DMS153 treated with DMSO at 0.1 percent for 48 hours (cell line): ENCODE data around the gene DISC1.
"Not testable (repeated sequence)": the region's sequence is repeated elsewhere in the genome, so short reads cannot be mapped to it uniquely, and the experiment has no call there.

Source experiments
- DNase-seq: peaks from one replicate; lab custom pipeline; 2025; ENCODE audit not compliant: unreplicated experiment; lab: John Stamatoyannopoulos, UW

DISC1 gene

DNA sequence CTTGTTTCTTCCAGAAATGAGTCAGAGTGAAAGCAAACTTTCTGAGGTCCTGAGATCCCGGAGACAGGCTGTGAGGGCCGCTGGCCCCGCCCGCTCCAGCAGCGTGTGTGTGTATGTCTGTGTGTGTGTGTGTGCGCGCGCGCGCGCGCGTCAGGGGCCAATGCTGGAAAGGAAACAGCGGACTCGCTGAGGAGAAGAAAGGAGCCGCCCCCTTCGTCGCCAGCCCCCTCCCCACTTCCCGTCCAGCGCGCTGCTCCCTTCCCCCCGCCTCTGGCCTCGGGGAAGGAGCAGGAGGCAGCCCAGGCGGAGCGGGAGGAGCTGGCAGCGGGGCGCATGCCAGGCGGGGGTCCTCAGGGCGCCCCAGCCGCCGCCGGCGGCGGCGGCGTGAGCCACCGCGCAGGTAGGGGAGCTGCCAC is at the start of gene DISC1:
TSS of gene DISC1 (plus strand) at position 256 of the 416 bp plus-strand sequence. CDS start at position 334, 78 bp downstream.
- peak; percentile 69 for DNase-seq

DNA sequence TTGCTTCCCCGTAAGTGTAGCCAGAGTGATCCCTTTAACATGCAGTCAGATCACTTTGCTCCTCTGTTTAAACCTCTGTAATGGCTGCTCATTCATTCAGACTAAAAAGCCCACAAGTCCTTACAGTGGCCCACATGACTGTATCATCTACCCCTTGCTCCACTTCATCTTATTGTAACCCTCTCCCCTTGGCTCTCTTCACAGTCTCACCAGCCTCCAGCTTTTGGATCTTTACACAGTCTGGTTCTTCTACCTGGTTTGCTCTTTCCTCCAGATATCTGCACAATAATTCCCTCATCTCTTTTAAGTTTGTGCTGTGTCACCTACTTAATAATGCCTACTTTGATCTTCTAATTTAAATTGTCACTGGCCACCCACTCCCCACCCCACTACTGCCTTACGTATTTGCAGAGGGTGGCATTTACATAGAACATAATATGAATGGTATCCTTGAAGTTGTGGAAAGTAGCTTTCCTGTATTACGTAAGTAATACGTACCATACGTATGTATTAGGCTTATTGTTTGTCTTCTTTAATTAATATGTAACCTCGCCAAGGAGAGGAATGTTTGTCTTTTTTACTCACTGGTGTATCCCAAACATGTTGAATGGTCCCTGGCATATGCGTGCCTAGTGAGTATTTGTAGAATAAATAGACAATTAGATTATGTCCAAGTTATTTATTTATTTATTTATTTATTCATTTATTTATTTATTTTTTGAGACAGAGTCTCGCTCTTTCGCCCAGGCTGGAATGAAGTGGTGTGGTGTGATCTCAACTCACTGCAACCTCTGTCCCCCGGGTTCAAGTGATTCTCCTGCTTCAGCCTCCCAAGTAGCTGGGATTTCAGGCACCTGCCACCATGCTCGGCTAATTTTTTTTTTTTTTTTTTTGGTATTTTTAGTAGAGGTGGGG is 49.5 kb upstream of the DISC1 start:
- DNase-seq, result no peak

DNA sequence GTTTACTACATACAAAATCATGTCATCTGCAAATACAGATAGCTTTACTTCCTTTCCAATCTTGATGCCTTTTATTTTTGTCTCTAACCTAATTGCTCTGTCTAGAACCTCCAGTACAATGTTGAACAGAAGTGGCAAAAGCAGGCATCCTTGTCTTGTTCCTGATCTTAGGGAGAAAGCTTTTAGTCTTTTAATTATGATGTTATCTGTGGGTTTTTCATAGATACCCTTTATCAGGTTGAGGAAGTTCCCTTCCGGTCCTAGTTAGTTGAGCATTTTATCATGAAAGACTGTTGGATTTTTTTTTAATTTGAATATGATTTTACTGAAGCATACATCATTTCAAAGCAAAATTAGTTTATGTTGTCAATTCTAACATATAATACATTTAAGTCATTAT is 45.7 kb upstream of the DISC1 start:
- no peak for DNase-seq

DNA sequence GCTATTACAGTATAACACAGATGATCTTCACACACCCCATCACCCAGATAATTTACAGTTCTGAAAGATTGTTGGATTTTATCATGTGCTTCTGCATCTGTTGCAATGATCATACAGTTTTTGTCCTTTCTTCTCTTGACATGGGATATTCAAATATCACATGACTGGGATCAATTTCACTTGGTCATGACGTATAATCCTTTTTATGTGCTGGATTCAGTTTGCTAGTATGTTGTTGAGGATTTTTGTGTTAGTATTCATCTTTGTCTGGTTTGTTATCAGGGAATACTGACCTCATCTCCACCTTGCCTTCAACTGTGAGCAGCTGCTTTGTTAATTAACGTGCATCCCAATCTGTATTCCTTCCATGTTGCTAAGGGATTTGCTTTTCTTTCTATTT is 44.7 kb upstream of the DISC1 start:
- no peak for DNase-seq

DNA sequence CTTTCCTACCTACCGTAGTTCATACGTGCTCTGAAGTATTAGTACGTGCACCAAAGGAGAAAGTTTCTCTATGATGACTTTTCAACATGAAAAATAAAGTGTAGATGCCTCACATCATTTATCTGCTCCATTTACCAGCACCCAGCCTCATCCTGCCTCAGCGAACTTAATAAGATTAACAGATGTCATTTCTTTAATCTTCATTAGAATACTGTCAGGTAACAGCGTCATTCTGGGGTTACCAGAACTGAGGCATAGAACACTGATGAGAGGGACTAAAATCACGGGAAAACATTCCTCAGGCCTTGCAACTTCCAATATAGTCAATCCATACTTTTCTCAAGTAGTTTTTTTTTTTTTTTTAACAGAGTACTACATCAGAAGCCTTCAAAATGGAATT is 43.2 kb upstream of the DISC1 start:
- DNase-seq, result no peak

DNA sequence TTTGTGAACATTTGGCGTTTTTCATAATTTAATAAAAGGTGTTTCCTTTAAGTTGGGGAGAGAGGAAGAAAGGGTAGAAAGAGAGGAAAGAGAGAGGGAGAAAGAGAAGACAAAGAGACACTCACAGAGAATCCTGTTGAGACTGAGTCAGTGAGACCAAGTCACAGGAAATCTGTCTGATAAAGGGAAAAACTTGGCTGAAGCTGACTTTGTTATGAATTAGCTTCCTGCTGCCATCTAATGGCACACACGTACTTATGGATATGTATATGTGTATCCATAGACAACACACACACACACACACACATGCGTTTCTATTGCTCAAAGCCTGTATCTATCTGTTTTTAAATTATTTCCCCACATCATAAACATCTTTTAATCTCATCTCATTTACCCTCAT is 42.5 kb upstream of the DISC1 start:
- DNase-seq, result no peak

DNA sequence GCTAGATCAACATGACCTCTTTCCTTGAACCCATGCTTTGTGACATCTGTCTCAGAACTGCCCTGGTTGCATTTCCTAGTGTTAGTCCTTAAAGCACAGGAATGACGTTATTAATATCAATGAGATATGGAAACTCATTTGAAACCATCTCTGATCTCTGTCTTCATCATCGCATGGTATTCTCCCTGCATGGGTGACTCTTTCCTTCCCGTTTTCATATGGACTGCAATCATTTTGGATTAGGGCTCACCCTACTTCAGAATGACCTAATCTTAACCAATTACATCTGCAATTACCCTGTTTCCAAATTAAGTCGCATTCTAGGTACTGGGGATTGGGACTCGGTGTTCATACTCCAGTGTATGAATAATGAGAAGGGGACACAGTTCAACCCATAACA is 41.7 kb upstream of the DISC1 start:
- DNase-seq, result no peak

DNA sequence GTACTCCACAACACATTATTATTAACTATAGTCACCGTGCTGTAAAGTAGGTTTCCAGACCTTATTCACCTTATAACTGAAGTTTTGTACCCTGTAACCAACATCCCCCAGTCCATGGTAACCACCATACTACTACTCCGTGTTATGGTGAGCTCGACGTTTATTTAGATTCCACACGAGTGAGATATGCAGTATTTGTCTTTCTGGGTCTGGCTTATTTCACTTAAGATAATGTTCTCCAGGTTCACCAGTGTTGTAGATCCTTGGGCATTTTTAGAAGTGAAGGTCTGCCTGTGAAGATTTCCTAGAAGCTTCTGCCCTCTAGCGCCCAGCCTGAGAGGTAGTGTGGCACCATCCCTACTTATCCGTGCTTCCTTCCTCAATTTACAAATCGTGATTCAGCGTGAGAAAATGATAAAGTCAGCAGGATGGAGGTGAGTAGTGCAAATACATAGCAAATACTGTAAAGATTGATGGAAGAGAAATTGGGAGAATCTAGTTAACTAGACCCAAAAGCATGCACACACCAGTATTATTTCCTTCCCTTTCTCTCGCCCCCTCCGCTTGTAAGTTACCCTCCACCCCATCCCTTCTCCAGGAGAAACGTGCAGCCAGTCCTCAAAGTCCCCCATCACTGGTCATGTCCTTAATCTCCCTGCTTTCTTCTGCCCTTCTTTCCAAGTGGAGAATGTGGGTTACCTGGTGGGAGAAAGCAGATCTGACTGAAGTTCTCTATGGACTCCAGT is 36.0 kb upstream of the DISC1 start:
- DNase-seq, result no peak

DNA sequence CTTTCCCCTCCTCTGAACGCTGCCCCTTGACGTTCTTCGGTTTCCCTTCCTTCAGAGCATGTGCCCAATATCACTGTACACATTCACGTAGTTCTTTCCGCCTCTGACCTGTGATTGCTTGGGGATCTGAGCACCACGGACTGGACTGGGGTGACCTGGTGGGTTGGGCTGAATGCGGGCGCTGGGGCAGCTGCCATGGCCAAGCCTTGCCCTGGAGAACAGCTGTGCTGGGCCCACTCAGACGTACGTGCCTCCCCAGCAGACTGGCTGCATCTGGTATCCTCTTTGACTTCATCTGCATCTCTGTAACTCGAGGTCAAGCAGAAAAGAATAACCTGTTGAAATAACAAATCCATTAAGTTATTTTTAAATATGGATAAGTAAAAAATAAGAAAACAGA is 35.1 kb upstream of the DISC1 start:
- no peak for DNase-seq

DNA sequence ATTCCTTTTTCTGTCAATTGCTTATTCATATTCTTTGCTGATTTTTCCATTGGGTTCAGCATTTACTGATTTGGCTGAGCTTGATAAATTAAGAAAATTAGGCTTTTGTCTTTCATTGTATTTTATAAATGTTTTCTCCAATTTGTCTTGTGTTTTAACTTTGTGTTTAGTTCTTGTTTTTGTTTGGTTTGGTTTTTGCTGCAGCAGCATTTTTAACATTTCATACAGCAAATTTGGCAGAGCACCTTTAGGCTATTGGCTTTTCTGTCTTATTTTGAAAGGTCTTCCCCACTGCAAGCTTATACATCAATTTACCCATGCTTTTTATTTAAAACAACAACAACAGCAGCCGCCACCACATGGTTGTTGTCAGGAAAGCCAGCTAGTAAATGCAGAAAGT is 33.8 kb upstream of the DISC1 start:
- no peak for DNase-seq

DNA sequence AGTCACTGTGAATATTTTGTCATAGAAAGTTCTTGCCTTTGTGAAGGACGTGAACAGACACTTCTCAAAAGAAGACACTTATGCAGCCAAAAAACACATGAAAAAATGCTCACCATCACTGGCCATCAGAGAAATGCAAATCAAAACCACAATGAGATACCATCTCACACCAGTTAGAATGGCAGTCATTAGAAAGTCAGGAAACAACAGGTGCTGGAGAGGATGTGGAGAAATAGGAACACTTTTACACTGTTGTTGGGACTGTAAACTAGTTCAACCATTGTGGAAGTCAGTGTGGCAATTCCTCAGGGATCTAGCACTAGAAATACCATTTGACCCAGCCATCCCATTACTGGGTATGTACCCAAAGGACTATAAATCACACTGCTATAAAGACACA is 33.3 kb upstream of the DISC1 start:
- not testable (repeated sequence) for DNase-seq

DNA sequence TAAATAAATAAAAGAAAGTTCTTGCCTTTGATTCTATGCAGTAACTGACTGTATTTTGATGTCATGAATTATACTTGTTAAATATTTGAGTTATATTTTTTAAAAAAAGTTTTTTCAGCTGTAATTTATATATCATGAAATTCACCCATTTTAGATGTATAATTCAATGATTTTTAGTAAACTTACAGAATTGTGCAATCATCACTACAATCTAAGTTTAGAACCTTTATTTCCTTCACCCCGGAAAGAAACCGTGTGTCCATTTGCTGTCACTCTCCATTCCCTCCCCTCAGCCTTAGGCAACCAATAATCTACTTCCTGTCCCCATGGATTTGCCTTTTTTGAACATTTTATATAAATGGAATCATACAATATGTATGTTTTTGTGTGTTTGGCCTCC is 32.5 kb upstream of the DISC1 start:
- no peak for DNase-seq

DNA sequence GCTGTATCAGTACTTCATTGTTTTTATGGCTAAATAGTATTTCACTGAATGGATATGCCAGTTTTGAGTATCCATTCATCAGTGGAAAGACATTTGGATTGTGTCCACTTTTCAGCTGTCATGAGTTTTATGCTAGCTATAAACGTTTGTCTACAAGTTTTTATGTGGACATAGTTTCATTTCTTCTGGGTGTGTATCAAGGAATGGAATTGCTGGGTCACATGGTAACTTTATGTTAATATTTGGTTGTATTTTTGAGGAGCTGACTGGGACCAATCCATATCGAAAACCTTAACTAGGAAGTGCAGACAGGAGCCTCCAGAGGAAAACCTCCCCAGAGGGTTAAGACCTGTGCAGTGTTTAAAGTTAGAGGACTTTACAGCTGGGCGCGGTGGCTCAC is 31.8 kb upstream of the DISC1 start:
- no peak for DNase-seq

DNA sequence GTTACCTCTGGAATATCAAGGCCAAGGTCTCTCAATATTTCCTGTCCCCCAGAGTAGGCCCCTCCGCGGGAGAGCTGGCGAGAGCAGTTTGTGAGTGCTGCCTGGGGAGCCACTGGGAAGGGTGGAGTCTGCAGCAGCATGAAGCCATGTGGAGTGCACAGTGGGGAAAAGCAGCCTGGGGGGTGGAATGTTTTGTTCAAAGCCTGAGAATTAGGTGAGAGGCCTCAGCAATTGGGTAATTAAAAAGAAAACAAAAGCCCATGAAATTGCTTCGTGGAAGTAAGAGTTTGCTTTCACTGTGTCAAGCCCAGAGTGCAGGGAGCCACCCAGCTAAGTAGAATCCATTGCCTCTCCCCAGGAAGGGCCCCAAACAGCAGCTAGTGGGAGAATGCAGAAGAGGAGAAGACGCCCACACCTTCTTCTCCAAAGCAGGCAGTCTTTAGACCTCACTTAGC is 30.2 kb upstream of the DISC1 start:
- DNase-seq, result no peak

DNA sequence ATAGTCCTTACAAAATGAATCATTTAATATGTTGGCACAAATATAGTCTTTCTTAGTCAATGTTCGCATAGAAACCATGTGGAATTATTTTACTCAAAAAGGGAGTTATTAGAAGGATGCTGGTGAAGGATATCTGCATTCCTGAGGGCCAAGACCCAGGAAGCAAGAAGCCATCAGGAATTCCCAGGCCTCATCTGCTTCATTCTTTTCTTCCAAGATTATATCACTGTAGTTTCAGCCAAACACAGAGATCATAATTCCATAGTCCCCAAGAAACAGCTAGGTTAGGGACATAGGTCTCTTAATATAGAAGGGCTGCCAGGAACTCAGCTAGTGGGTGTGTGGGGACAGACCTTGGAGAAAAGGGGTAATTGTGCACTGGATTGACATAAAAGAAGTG is 28.6 kb upstream of the DISC1 start:
- no peak for DNase-seq

DNA sequence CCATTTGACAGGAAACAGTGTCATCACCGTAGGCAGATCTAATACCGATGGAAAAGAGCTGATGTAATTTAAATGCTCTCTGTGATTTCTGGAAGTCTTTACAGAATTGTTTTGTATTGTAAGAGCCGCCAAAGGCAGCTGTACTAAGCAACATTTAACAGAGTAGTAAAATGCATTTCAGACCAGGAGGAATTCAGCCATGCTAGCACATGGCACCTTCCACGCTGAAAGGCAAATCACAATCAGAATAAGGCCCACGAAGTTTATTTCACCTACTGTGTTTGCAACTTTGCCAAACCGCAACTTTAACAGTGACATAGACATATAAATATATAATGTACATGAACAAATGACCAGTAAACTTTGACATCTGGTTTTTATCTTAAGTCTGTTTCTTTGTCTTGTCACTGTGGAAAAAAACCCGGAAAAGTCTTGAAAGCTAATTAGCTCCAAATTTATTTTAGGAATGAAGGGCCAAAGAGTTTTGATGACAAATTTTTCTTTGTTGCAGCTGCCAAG is 26.1 kb upstream of the DISC1 start:
- no peak for DNase-seq

DNA sequence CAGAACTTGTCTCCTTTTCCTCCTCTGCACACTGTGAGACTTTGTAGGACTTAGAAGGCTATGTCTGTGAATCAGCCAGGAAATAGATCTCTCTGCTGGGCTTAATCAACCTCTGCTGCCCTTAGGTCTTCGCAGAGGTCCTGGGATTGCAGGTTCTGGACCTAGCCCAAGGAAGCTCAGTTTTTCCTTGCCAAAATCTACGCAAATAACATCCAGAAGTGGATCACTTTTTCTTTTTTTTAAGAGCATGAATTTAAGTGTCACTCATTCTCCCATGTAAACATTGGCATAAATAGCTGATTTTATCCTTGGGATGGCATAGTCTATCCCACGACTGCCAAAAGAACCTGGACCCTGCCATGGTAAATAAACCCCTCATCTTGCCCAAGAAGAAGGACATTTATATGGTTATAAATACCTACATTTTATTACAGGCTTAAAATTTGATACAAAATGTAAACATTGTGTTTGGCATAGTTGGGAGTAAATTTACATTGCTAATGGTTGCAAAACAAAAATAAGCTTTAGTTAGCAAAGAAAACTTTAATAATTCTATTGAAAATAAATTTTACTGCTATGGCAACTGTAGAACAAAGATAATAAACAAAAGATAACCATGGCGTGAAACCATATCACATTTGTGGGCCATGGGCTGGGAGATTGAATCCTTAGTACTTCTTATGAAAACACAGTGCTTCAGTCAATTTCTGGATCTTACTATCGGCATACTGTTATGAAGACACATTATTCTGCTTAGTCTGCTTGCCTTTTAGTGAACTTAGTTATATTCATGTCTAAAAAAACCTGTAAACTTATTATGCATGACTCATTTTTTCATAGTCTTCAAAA is 24.5 kb upstream of the DISC1 start:
- no peak for DNase-seq

DNA sequence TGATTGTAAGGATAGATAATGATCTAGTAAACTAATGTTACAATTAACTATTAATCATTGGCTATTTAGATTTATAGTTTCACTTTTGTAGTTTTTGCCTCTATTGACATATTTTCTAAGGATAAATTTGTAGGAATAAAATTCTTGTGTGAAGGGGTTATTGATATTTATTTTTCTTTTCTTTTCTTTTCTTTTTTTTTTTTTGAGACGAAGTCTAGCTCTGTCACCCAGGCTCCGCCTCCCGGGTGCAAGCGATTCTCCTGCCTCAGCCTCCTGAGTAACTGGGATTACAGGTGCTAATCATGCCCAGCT is 24.0 kb upstream of the DISC1 start:
- DNase-seq, result no peak

DNA sequence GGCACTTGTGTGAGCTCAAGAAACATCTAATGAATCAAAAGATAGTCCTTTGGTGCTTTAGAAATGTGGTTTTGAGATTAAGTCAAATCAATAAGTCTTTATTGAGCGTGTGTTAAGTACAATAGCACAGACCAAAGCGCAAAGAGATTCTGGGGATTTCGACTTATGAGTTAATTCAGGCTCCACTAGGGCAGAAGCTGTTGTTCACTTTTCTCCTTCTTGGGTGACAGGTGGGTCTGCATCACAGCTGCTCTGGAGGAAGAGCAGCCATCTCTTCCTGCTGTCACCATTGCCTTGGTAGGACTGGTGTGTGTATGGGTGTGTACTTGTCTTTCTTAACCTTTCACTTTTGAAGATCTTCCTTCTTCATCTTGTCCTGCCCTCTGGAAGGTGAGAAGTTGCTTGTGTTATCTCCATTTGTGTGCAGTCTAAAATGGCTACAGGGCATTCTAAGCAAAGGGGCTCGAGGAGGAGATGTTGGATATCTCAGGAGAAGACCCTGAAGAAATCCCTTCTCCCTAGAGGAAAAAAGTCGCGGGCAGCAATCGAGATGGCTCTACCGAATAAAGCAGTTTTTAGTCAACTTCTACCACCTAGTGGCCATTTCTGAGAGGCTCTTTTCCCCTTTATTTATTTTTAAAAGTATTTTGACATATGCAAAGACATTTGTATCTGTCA is 22.9 kb upstream of the DISC1 start:
- peak; percentile 88 for DNase-seq

DNA sequence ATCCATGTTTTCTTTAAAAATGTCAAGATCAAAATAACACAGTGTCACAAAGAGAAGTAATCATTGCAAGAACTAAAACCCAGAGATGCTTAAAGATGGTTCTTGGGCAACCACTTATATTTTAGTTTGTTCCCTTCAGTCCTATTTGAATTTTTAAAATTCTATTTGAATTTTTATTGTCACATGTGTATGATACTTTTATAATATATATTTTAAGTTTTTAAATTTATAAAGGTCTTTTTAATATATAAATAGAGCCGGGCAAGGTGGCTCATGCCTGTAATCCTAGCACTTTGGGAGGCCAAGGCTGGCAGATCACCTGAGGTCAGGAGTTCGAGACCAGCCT is 22.3 kb upstream of the DISC1 start:
- no peak for DNase-seq
